ENCODE data around the gene KLHL29. TPM values are rescaled to one million over a fixed set of nuclear protein-coding genes. Genes with fewer than 3 reads are reported as not detected.

KLHL29 gene
- total and polyA plus RNA-seq, 10 of the 15 experiments (the other 5 are each of a cell fraction or from before 2014, with no cell fraction given) = 1.4 to 19.5 (median 6.1) TPM

DNA sequence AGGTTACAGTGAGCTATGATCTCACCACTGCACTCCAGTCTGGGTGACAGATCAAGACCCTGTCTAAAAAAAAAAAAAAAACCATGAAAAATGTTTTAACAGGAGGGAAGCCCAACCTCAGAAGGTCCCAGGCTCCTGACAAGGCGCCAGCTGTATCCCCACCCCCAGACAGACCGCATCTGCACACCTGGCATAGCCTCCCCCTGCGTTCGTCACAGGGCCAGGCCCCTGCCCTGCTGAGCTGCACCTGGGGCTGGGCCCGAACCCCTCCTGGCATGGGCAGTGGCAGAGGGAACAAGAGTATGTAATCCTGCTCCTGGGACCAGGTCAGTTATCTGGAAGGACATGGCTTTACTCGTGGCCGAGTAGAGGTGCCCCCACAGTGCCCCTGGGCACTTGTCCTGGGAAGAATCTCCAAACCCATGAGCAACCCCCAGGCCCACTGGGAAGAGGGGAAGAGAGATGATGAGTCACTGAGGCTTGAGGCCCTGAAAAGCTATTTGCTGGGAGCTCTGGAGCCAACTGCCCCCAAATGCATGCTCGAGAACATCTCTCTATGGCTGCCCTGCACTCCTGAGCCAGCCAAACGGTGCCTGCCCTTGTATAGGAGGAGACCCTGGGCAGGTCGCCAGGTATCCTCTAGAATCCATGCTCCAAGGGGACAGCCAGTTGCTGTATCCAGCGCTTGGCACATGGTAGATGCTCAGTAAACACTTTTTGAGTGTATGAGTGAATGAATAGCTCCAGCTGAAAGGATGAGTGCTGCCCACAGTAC lies 276.5 kb downstream of the KLHL29 start:
- H3K9me3 ChIP-seq (replicated peaks; ENCODE audit: control insufficient read depth, insufficient read depth, low read length) = no peaks in the 10 kb centered on the region
- DNase-seq (ENCODE audit: low read depth, low spot score) (no peak), ATAC-seq (no peak; the same call in 2 of the 3 replicates), FAIRE-seq (no peak)
- H3K9ac ChIP-seq (ENCODE audit: control insufficient read depth, insufficient read depth, low read length) = no peak overlapping the region
- intact Hi-C loops (cut with micrococcal nuclease; ENCODE audit: unreplicated experiment) (no loop called here), in situ Hi-C loops (cut with MboI) (no loop called here)
- POLR2A ChIA-PET = no interaction called here
- no peaks in the 10 kb centered on the region for H3K36me3 ChIP-seq (ENCODE audit: control insufficient read depth in 2 of 2, insufficient read depth in 2 of 2, low read length in 1 of 2)
- no peak overlapping the region for H3K4me2 ChIP-seq (ENCODE audit: control insufficient read depth, insufficient read depth)
- peaks cover 4% of the 10 kb centered on the region; the same call in 1 of the 2 replicates for H3K4me1 ChIP-seq (ENCODE audit: control insufficient read depth, insufficient read depth, low read length)
- RAD21 ChIA-PET (ENCODE audit: unreplicated experiment) = no interaction called here
- 31% methylated on average over 11 of the region's 11 CpGs for WGBS (ENCODE audit: insufficient coverage, insufficient replicate concordance, low lambda C conversion rate, missing lambda C conversion rate)
- no peak overlapping the region for H3K4me3 ChIP-seq
- H3K79me2 ChIP-seq (ENCODE audit: control insufficient read depth, insufficient read depth, low read length) = no peaks in the 10 kb centered on the region
- no peak overlapping the region for H3K27ac ChIP-seq (ENCODE audit: control insufficient read depth, insufficient read depth)
- no TSS peak for BruUV-seq (replicated peaks)
- SMC1A ChIA-PET (ENCODE audit: uncharacterized antibody, unreplicated experiment) = no interaction called here
- no peaks in the 10 kb centered on the region for H3K27me3 ChIP-seq (replicated peaks in 1 of 2; ENCODE audit: control insufficient read depth in 2 of 2, insufficient read depth in 2 of 2, low read length in 1 of 2)
- H2AFZ ChIP-seq (ENCODE audit: control insufficient read depth, low read depth, low read length) = no peak overlapping the region
- TF ChIP-seq NFIC (IDR thresholded peaks at IDR 0.05; ENCODE audit: low read depth, low read length) (no peak), MYB (IDR thresholded peaks at IDR 0.05; ENCODE audit: borderline replicate concordance, low read depth, low read length) (no peak), NR2C2 (IDR thresholded peaks at IDR 0.05; ENCODE audit: borderline replicate concordance, control insufficient read depth, insufficient read length, low read depth) (no peak), NR2C1 (IDR thresholded peaks at IDR 0.05) (no peak), IKZF1 (conservative IDR thresholded peaks at IDR 0.05) (no peak)
- TF ChIP-seq, protein P1, sequence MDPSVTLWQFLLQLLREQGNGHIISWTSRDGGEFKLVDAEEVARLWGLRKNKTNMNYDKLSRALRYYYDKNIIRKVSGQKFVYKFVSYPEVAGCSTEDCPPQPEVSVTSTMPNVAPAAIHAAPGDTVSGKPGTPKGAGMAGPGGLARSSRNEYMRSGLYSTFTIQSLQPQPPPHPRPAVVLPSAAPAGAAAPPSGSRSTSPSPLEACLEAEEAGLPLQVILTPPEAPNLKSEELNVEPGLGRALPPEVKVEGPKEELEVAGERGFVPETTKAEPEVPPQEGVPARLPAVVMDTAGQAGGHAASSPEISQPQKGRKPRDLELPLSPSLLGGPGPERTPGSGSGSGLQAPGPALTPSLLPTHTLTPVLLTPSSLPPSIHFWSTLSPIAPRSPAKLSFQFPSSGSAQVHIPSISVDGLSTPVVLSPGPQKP (IDR thresholded peaks at IDR 0.05; ENCODE audit: low read depth, low read length) = no peak
- TF ChIP-seq, protein P2, sequence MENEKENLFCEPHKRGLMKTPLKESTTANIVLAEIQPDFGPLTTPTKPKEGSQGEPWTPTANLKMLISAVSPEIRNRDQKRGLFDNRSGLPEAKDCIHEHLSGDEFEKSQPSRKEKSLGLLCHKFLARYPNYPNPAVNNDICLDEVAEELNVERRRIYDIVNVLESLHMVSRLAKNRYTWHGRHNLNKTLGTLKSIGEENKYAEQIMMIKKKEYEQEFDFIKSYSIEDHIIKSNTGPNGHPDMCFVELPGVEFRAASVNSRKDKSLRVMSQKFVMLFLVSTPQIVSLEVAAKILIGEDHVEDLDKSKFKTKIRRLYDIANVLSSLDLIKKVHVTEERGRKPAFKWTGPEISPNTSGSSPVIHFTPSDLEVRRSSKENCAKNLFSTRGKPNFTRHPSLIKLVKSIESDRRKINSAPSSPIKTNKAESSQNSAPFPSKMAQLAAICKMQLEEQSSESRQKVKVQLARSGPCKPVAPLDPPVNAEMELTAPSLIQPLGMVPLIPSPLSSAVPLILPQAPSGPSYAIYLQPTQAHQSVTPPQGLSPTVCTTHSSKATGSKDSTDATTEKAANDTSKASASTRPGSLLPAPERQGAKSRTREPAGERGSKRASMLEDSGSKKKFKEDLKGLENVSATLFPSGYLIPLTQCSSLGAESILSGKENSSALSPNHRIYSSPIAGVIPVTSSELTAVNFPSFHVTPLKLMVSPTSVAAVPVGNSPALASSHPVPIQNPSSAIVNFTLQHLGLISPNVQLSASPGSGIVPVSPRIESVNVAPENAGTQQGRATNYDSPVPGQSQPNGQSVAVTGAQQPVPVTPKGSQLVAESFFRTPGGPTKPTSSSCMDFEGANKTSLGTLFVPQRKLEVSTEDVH (IDR thresholded peaks at IDR 0.05; ENCODE audit: low read depth, partially characterized antibody) = no peak
- TF ChIP-seq, protein P3, sequence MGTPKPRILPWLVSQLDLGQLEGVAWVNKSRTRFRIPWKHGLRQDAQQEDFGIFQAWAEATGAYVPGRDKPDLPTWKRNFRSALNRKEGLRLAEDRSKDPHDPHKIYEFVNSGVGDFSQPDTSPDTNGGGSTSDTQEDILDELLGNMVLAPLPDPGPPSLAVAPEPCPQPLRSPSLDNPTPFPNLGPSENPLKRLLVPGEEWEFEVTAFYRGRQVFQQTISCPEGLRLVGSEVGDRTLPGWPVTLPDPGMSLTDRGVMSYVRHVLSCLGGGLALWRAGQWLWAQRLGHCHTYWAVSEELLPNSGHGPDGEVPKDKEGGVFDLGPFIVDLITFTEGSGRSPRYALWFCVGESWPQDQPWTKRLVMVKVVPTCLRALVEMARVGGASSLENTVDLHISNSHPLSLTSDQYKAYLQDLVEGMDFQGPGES (IDR thresholded peaks at IDR 0.05) = no peak
- CTCF ChIA-PET = no interaction called here
- H4K20me1 ChIP-seq (ENCODE audit: control insufficient read depth, insufficient read depth) = no peaks in the 10 kb centered on the region
